ENCODE measurements around the gene LCTL.

- TF ChIP-seq CTCF (IDR thresholded peaks at IDR 0.05 in 4 of 5, conservative IDR thresholded peaks at IDR 0.05 in 1 of 5), result no peak
- no peak for TF ChIP-seq POLR2A (IDR thresholded peaks at IDR 0.05)
These were observed 20.6 kb upstream of the LCTL start for GRCh38 chr15:66586155-66586976.

Measured in gastrocnemius medialis (tissue), 4 donors.